ENCODE measurements around the gene DNAJB2.

The DNAJB2 gene

DNA sequence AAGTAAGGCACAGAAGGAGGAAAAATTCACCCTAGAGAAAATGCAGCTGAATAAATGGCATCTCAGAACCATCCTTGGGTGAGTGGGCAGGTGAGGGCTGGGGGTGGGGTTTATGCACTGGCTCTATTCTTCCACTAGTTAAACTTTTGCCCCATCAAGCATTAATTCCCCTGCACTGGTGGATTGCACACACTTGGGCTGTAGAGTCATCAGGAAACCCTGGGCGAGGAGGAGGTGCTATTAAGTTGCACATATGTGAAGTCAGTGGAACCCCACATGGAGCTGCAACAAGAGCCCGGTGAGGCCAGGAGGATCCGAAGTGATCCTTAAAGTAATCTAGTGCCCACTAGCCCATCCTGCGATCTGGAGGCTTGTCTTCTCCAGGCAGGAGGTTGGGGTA lies 6.8 kb upstream of the DNAJB2 start:
- H3K27ac ChIP-seq: no peak overlapping the region
- TF ChIP-seq ZFX (IDR thresholded peaks at IDR 0.05; ENCODE audit: borderline replicate concordance): no peak
- TF ChIP-seq, protein P1, sequence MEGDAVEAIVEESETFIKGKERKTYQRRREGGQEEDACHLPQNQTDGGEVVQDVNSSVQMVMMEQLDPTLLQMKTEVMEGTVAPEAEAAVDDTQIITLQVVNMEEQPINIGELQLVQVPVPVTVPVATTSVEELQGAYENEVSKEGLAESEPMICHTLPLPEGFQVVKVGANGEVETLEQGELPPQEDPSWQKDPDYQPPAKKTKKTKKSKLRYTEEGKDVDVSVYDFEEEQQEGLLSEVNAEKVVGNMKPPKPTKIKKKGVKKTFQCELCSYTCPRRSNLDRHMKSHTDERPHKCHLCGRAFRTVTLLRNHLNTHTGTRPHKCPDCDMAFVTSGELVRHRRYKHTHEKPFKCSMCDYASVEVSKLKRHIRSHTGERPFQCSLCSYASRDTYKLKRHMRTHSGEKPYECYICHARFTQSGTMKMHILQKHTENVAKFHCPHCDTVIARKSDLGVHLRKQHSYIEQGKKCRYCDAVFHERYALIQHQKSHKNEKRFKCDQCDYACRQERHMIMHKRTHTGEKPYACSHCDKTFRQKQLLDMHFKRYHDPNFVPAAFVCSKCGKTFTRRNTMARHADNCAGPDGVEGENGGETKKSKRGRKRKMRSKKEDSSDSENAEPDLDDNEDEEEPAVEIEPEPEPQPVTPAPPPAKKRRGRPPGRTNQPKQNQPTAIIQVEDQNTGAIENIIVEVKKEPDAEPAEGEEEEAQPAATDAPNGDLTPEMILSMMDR (IDR thresholded peaks at IDR 0.05): no peak

DNA sequence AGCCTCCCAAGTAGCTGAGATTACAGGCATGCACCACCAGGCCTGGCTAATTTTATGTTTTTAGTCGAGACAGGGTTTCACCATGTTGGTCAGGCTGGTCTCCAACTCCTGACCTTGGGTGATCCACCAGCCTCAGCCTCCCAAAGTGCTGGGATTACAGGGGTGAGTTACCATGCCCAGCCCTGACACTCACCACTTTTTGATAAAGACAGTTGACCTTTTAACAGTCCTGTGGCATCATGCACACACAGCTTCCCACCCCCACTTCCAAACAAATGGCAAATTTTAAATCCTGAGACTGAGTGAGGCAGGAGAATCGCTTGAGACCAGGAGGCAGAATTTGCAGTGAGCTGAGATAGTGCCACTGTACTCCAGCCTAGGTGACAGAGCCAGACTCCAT lies 6.2 kb upstream of the DNAJB2 start:
- H3K27ac ChIP-seq: no peak overlapping the region
- TF ChIP-seq, protein P1 (IDR thresholded peaks at IDR 0.05): no peak
- no peak for TF ChIP-seq ZFX (IDR thresholded peaks at IDR 0.05; ENCODE audit: borderline replicate concordance)

DNA sequence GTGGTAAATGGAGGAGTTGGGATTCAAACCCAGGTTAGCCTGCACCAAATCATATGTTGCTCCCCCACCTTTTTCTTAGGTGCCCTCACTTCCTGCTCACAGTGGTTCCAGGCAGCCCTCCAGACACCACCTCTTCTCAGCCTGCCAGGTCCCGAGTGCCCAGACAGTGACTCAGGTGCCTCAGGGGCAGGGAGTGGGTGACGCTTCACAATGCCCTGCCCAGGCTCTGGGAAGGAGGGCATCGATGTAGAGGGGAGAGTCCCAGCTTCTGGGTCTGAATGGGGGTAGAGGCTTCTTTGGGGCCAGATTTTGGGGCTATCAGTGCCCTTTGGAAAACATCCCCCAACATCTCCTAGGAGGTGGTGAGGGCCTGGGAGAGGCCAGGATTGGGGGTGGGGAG lies 5.2 kb upstream of the DNAJB2 start:
- TF ChIP-seq, protein P1 (IDR thresholded peaks at IDR 0.05): no peak
- TF ChIP-seq ZFX (IDR thresholded peaks at IDR 0.05; ENCODE audit: borderline replicate concordance): no peak
- H3K27ac ChIP-seq: no peak overlapping the region

DNA sequence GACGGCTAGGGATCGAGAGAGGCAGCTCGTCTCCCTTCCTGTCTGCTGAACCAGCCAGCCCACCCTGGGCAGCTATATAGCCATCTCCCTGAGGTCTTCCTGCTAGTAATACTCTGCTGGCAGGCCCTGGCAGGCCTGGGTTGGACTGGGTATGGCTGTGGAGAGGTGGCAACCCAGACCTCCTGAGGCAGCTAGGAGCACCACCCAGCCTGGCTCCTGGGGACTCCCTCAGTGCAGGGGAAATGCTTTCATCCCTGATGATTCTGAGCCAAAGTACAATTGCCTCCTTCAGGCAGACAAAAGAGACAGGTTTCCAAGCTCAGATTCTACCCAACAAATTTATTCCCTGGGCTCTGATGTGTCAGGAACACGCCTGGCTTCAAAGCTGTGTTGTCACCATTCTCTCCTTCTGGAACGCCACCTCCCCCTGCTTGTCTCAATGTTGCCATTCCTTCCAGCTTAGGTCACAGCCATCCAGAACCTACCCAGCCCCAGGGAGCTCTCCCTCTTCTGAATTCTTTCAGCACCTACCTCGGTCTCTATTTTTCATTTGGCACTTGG lies 4.7 kb upstream of the DNAJB2 start:
- no peak overlapping the region for H3K27ac ChIP-seq
- TF ChIP-seq, protein P1 (IDR thresholded peaks at IDR 0.05): no peak
- TF ChIP-seq ZFX (IDR thresholded peaks at IDR 0.05; ENCODE audit: borderline replicate concordance): no peak

DNA sequence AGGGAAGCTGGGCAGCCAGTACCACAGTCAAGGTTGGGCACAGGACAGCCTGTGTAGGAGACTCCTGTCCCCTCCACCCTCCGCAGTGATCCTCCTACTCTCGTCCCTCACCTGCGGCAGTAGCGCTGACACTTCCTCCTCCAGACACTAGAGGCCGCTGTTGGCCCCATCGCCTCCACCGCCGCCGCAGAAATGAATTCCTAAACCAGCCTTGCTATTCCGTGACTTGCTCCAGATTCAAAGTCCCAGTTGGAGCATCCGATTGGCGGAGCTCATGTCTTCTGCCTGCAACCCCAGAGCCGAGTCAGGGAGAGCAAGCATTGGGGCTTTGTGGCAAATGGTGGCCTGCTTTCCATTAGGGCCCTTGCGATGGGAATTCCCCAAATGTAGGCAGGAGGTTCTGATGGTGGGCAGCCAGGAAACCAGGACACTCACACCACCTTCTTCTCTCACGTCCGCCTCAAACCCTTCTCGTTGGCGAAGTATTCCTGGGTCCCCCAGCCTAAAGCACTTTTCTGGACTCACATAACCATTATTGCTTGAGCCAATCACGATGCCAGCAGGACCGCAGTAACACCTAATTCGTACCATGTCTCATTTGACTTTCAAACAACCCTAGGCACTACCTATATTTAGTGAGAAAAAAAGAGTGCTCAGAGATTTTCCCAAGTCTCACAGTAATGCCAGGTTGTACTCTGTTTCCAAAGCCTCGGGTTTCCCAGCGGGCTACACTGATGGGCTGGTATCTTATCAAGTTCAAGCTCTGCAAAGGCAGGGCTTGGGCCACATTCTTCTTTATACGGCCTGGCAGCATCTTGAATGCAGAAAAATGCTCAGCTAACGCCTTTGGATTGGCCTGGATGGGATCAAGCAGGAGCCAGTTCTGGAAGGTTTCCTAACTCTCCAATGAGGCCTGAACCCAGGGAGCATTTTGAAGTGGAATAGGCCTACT lies 1.2 kb upstream of the DNAJB2 start:
- TF ChIP-seq, protein P1 (IDR thresholded peaks at IDR 0.05): peak; percentile 98
- no peak for TF ChIP-seq ZFX (IDR thresholded peaks at IDR 0.05; ENCODE audit: borderline replicate concordance)
- peak overlapping the region; percentile 74 for H3K27ac ChIP-seq

DNA sequence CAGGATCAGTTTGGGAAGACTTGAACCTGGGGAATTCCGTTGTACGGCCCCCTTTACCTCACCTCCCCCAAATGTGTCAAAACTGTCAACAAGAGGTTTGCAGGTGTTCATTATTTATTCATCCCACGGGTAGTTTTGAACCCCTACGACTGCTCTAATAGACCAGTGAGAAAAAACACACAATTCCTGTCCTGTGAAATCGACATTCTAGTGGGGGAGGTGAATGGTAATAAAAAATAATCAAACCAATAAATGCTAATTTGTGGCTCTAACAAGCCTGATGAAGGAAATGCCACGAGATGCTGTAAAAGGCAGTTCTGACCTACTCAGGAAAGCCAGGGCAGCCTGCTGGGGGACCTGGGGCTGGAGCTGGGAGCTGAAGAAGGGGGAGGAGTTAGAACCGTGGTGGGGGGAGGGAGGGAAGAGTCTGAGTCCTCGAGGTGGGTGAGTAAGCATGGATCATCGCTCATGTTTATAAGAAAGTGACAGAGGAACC lies 463 bp upstream of the DNAJB2 start:
- peak overlapping the region; percentile 74 for H3K27ac ChIP-seq
- TF ChIP-seq, protein P1 (IDR thresholded peaks at IDR 0.05): no peak
- TF ChIP-seq ZFX (IDR thresholded peaks at IDR 0.05; ENCODE audit: borderline replicate concordance): no peak
